ENCODE measurements around the gene ARHGAP29. TPM values are rescaled to one million over a fixed set of nuclear protein-coding genes. Genes with fewer than 3 reads are reported as not detected.

The ARHGAP29 gene
- total RNA-seq, 1 experiment from 2014 or later = 161 TPM

GRCh38 chr1:94199398-94199797 is 38.0 kb downstream of the ARHGAP29 start:
- POLR2A ChIA-PET (ENCODE audit: unreplicated experiment) = no interaction called here
- no peak for ATAC-seq
- CTCF ChIA-PET = no interaction called here

GRCh38 chr1:94194079-94194865 is 43.1 kb downstream of the ARHGAP29 start:
- intact Hi-C loops (cut with micrococcal nuclease) = no loop called here
- H3K4me1 ChIP-seq (ENCODE audit: insufficient read depth, low read length) = peaks cover 20% of the 10 kb centered on the region
- TF ChIP-seq EZH2 (IDR thresholded peaks at IDR 0.05; ENCODE audit: low read length, unreplicated experiment) = no peak
- no peak for TF ChIP-seq EZH2phosphoT487 (IDR thresholded peaks at IDR 0.05; ENCODE audit: borderline replicate concordance, low read length)
- no peak for TF ChIP-seq CTCF (conservative IDR thresholded peaks at IDR 0.05; ENCODE audit: low read depth, low read length)
- H3K27me3 ChIP-seq (ENCODE audit: low read length) = no peaks in the 10 kb centered on the region
- CTCF ChIA-PET = no interaction called here
- peaks cover 68% of the 10 kb centered on the region for H4K20me1 ChIP-seq (ENCODE audit: low read length)
- no peaks in the 10 kb centered on the region for H3K9me3 ChIP-seq (ENCODE audit: low read length)
- H3K79me2 ChIP-seq (ENCODE audit: low read length) = peaks cover 97% of the 10 kb centered on the region
- H3K4me3 ChIP-seq (ENCODE audit: low read length) = no peak overlapping the region
- no peak overlapping the region for H3K9ac ChIP-seq (ENCODE audit: low read length)
- TSS peak; percentile 0 for BruUV-seq (replicated peaks)
- ATAC-seq = no peak
- H3F3A ChIP-seq (ENCODE audit: low read length, unreplicated experiment) = peaks cover 33% of the 10 kb centered on the region
- no peak overlapping the region for H2AFZ ChIP-seq (ENCODE audit: low read length)
- H3K9me2 ChIP-seq (replicated peaks; ENCODE audit: low read length) = no peaks in the 10 kb centered on the region
- POLR2A ChIA-PET (ENCODE audit: unreplicated experiment) = no interaction called here
- H3K27ac ChIP-seq (ENCODE audit: low read length) = no peak overlapping the region
- H3K36me3 ChIP-seq (ENCODE audit: low read depth, low read length) = peaks cover 92% of the 10 kb centered on the region
- no peak overlapping the region for H3K4me2 ChIP-seq (ENCODE audit: low read length)
- no peak for DNase-seq

More at GRCh38 chr1:94199398-94199797, 38.0 kb downstream of the ARHGAP29 start:
- Histone ChIP-seq H3K27me3 (ENCODE audit: low read length) (no peaks in the 10 kb centered on the region), H3K9me2 (replicated peaks; ENCODE audit: low read length) (no peaks in the 10 kb centered on the region), H4K20me1 (ENCODE audit: low read length) (peaks cover 55% of the 10 kb centered on the region), H3F3A (ENCODE audit: low read length, unreplicated experiment) (peaks cover 15% of the 10 kb centered on the region), H3K9me3 (ENCODE audit: low read length) (no peaks in the 10 kb centered on the region), H3K4me3 (ENCODE audit: low read length) (no peak overlapping the region), H3K36me3 (ENCODE audit: low read depth, low read length) (peaks cover 92% of the 10 kb centered on the region), H3K9ac (ENCODE audit: low read length) (no peak overlapping the region), H3K27ac (ENCODE audit: low read length) (no peak overlapping the region), H2AFZ (ENCODE audit: low read length) (no peak overlapping the region), H3K79me2 (ENCODE audit: low read length) (peaks cover 96% of the 10 kb centered on the region), H3K4me1 (ENCODE audit: insufficient read depth, low read length) (peaks cover 17% of the 10 kb centered on the region), H3K4me2 (ENCODE audit: low read length) (no peak overlapping the region)
- no TSS peak for BruUV-seq (replicated peaks)
- no peak for DNase-seq
- intact Hi-C loops (cut with micrococcal nuclease) = no loop called here
- no peak for TF ChIP-seq EZH2 (IDR thresholded peaks at IDR 0.05; ENCODE audit: low read length, unreplicated experiment)
- TF ChIP-seq EZH2phosphoT487 (IDR thresholded peaks at IDR 0.05; ENCODE audit: borderline replicate concordance, low read length) = no peak
- TF ChIP-seq CTCF (conservative IDR thresholded peaks at IDR 0.05; ENCODE audit: low read depth, low read length) = no peak

- DNase-seq (no peak), ATAC-seq (no peak)
- Histone ChIP-seq H3K36me3 (ENCODE audit: low read depth, low read length) (peaks cover 93% of the 10 kb centered on the region), H3K4me1 (ENCODE audit: insufficient read depth, low read length) (peaks cover 20% of the 10 kb centered on the region), H3K9me2 (replicated peaks; ENCODE audit: low read length) (no peaks in the 10 kb centered on the region), H3K27ac (ENCODE audit: low read length) (no peak overlapping the region), H3K9ac (ENCODE audit: low read length) (no peak overlapping the region), H3K9me3 (ENCODE audit: low read length) (no peaks in the 10 kb centered on the region), H3K4me2 (ENCODE audit: low read length) (no peak overlapping the region), H2AFZ (ENCODE audit: low read length) (no peak overlapping the region), H3K27me3 (ENCODE audit: low read length) (no peaks in the 10 kb centered on the region), H3K4me3 (ENCODE audit: low read length) (no peak overlapping the region), H3K79me2 (ENCODE audit: low read length) (peaks cover 97% of the 10 kb centered on the region), H3F3A (ENCODE audit: low read length, unreplicated experiment) (peaks cover 39% of the 10 kb centered on the region), H4K20me1 (ENCODE audit: low read length) (peaks cover 61% of the 10 kb centered on the region)
- ChIA-PET CTCF (no interaction called here), POLR2A (ENCODE audit: unreplicated experiment) (no interaction called here)
- intact Hi-C loops (cut with micrococcal nuclease) = no loop called here
- TF ChIP-seq CTCF (conservative IDR thresholded peaks at IDR 0.05; ENCODE audit: low read depth, low read length) (no peak), EZH2 (IDR thresholded peaks at IDR 0.05; ENCODE audit: low read length, unreplicated experiment) (no peak), EZH2phosphoT487 (IDR thresholded peaks at IDR 0.05; ENCODE audit: borderline replicate concordance, low read length) (no peak)
- BruUV-seq (replicated peaks) = no TSS peak
Observed at GRCh38 chr1:94193128-94193527, 44.3 kb downstream of the ARHGAP29 start.
